ENCODE data around the gene TSPO2. TPM values are rescaled to one million over a fixed set of nuclear protein-coding genes. Genes with fewer than 3 reads are reported as not detected.

The TSPO2 gene
- polyA plus RNA-seq, 4 donors = 0.39 to 2.1 (median 0.50) TPM

GRCh38 chr6:41025966-41026530 is 16.2 kb upstream of the TSPO2 start:
- no peak for DNase-seq (ENCODE audit: low read depth in 4 of 4, low spot score in 3 of 4)

- no peak for DNase-seq (ENCODE audit: low read depth in 4 of 4, low spot score in 3 of 4)
Observed at GRCh38 chr6:41027241-41027640, 15.0 kb upstream of the TSPO2 start.

GRCh38 chr6:41027799-41028560 is 14.3 kb upstream of the TSPO2 start:
- peak; percentile 69 to 80 (median 74) for DNase-seq (ENCODE audit: low read depth in 4 of 4, low spot score in 3 of 4)

- DNase-seq (ENCODE audit: low read depth in 4 of 4, low spot score in 3 of 4) = peak in 1 of 4 donors; percentile 64
Observed at GRCh38 chr6:41028561-41029412, 13.5 kb upstream of the TSPO2 start.

GRCh38 chr6:41032830-41033229 is 9.4 kb upstream of the TSPO2 start:
- no peak for DNase-seq (ENCODE audit: low read depth in 4 of 4, low spot score in 3 of 4)

- DNase-seq (ENCODE audit: low read depth in 4 of 4, low spot score in 3 of 4) = no peak
Observed at GRCh38 chr6:41033776-41034175, 8.5 kb upstream of the TSPO2 start.

- no peak for DNase-seq (ENCODE audit: low read depth in 4 of 4, low spot score in 3 of 4)
Observed at GRCh38 chr6:41036186-41036585, 6.1 kb upstream of the TSPO2 start.

- DNase-seq (ENCODE audit: low read depth in 4 of 4, low spot score in 3 of 4) = no peak
Observed at GRCh38 chr6:41036601-41037000, 5.7 kb upstream of the TSPO2 start.

- DNase-seq (ENCODE audit: low read depth in 4 of 4, low spot score in 3 of 4) = no peak
Observed at GRCh38 chr6:41037107-41037900, 5.0 kb upstream of the TSPO2 start.

- no peak for DNase-seq (ENCODE audit: low read depth in 4 of 4, low spot score in 3 of 4)
Observed at GRCh38 chr6:41038205-41038604, 4.1 kb upstream of the TSPO2 start.

- DNase-seq (ENCODE audit: low read depth in 4 of 4, low spot score in 3 of 4) = no peak
Observed at GRCh38 chr6:41039060-41039998, 2.9 kb upstream of the TSPO2 start, which contains the start of gene UNC5CL. Gene UNC5CL, minus strand, starts transcription at chr6:41039221. Its CDS starts 4,147 bp downstream, at chr6:41035074.

GRCh38 chr6:41040101-41040939 is 1.9 kb upstream of the TSPO2 start:
- DNase-seq (ENCODE audit: low read depth in 4 of 4, low spot score in 3 of 4) = no peak

GRCh38 chr6:41040940-41041536 is 1.2 kb upstream of the TSPO2 start:
- DNase-seq (ENCODE audit: low read depth in 4 of 4, low spot score in 3 of 4) = no peak

- no peak for DNase-seq (ENCODE audit: low read depth in 4 of 4, low spot score in 3 of 4)
Observed at GRCh38 chr6:41043151-41043550, 884 bp downstream of the TSPO2 start.

- DNase-seq (ENCODE audit: low read depth in 4 of 4, low spot score in 3 of 4) = no peak
Observed at GRCh38 chr6:41045664-41046063, 3.4 kb downstream of the TSPO2 start.

- DNase-seq (ENCODE audit: low read depth in 4 of 4, low spot score in 3 of 4) = no peak
Observed at GRCh38 chr6:41046084-41046483, 3.8 kb downstream of the TSPO2 start.

- no peak for DNase-seq (ENCODE audit: low read depth in 4 of 4, low spot score in 3 of 4)
Observed at GRCh38 chr6:41047306-41047705, 5.0 kb downstream of the TSPO2 start.
